NCI-H748 treated with DMSO at 0.1 percent for 48 hours (cell line): Measurements from ENCODE around the gene LAP3.
A peak's percentile ranks its signal among the peaks of the same experiment; 100 is the strongest.
"Not testable (repeated sequence)": the region's sequence is repeated elsewhere in the genome, so short reads cannot be mapped to it uniquely, and the experiment has no call there.

Experiments used
- DNase-seq: peaks from one replicate; lab custom pipeline; 2025; lab: John Stamatoyannopoulos, UW

The LAP3 gene

GRCh38 chr4:17576932-17577664, at the start of gene LAP3:
LAP3 (plus strand) TSS chr4:17577198; CDS start chr4:17577466, 268 bp downstream.
- DNase-seq = peak; percentile 73

GRCh38 chr4:17528551-17529165, 48.3 kb upstream of the LAP3 start:
- DNase-seq = no peak

- DNase-seq = no peak
Observed at GRCh38 chr4:17531538-17532285, 45.3 kb upstream of the LAP3 start.

- no peak for DNase-seq
Observed at GRCh38 chr4:17534705-17535104, 42.3 kb upstream of the LAP3 start.

GRCh38 chr4:17535242-17535641, 41.8 kb upstream of the LAP3 start:
- no peak for DNase-seq

- no peak for DNase-seq
Observed at GRCh38 chr4:17535906-17536305, 41.1 kb upstream of the LAP3 start.

GRCh38 chr4:17537060-17537459, 39.9 kb upstream of the LAP3 start:
- not testable (repeated sequence) for DNase-seq

GRCh38 chr4:17544205-17544604, 32.8 kb upstream of the LAP3 start:
- DNase-seq = peak; percentile 87

- peak; percentile 91 for DNase-seq
Observed at GRCh38 chr4:17544831-17545234, 32.2 kb upstream of the LAP3 start.

GRCh38 chr4:17545374-17546140, 31.4 kb upstream of the LAP3 start:
- no peak for DNase-seq

- DNase-seq = no peak
Observed at GRCh38 chr4:17546222-17546621, 30.8 kb upstream of the LAP3 start.

- DNase-seq = no peak
Observed at GRCh38 chr4:17546678-17547077, 30.3 kb upstream of the LAP3 start.

GRCh38 chr4:17550549-17550948, 26.4 kb upstream of the LAP3 start:
- DNase-seq = no peak

- no peak for DNase-seq
Observed at GRCh38 chr4:17552427-17552826, 24.6 kb upstream of the LAP3 start.

- no peak for DNase-seq
Observed at GRCh38 chr4:17554568-17554967, 22.4 kb upstream of the LAP3 start.

- no peak for DNase-seq
Observed at GRCh38 chr4:17556498-17556897, 20.5 kb upstream of the LAP3 start.

GRCh38 chr4:17557880-17558279, 19.1 kb upstream of the LAP3 start:
- no peak for DNase-seq

GRCh38 chr4:17558941-17559708, 17.9 kb upstream of the LAP3 start:
- no peak for DNase-seq

GRCh38 chr4:17559709-17560048, 17.3 kb upstream of the LAP3 start:
- DNase-seq = no peak

- no peak for DNase-seq
Observed at GRCh38 chr4:17560065-17560673, 16.8 kb upstream of the LAP3 start.
